ENCODE results near the gene PRUNE1. TPM values are rescaled to one million over a fixed set of nuclear protein-coding genes. Genes with fewer than 3 reads are reported as not detected.

Gene PRUNE1
- total and polyA plus RNA-seq, 2 of the 4 experiments (the other 2 are of a cell fraction), result 7.9 to 9.4 TPM

GRCh38 chr1:151069103-151069486 is 60.8 kb downstream of the PRUNE1 start:
- Histone ChIP-seq H2AK5ac (ENCODE audit: low read depth, low read length) (no peak overlapping the region), H2BK120ac (ENCODE audit: low read depth, low read length) (no peak overlapping the region), H3K27me3 (ENCODE audit: control insufficient read depth, insufficient read depth, low read length) (no peaks in the 10 kb centered on the region), H4K5ac (ENCODE audit: low read depth, low read length) (no peak overlapping the region), H3K4me2 (ENCODE audit: low read depth, low read length) (no peak overlapping the region), H3K9me3 (ENCODE audit: control insufficient read depth, insufficient read depth, low read length) (no peaks in the 10 kb centered on the region), H3K36me3 (ENCODE audit: control insufficient read depth, insufficient read depth, low read length) (peaks cover 7% of the 10 kb centered on the region; the same call in 1 of the 2 replicates), H3K23ac (ENCODE audit: low read depth, low read length) (no peak overlapping the region), H3K27ac (ENCODE audit: insufficient read depth, low read length) (no peak overlapping the region), H3K14ac (replicated peaks; ENCODE audit: low read depth, low read length) (no peak overlapping the region), H3K9me1 (ENCODE audit: insufficient read depth, low read length) (no peaks in the 10 kb centered on the region; the same call in 1 of the 2 replicates), H2AFZ (replicated peaks; ENCODE audit: low read length, poor library complexity) (no peak overlapping the region), H2BK20ac (ENCODE audit: low read depth, low read length) (no peak overlapping the region), H3K9ac (ENCODE audit: low read depth, low read length) (no peak overlapping the region), H4K20me1 (ENCODE audit: insufficient read depth, low read length) (no peaks in the 10 kb centered on the region), H3K4me1 (ENCODE audit: control insufficient read depth, insufficient read depth, low read length) (no peaks in the 10 kb centered on the region), H4K8ac (ENCODE audit: low read depth in 2 of 2, low read length in 2 of 2) (no peak overlapping the region), H3K4me3 (ENCODE audit: insufficient read depth, low read depth, low read length) (no peak overlapping the region), H2BK5ac (ENCODE audit: low read depth, low read length, poor library complexity, severe bottlenecking) (no peak overlapping the region), H3K4ac (ENCODE audit: low read depth, low read length) (no peak overlapping the region), H4K91ac (ENCODE audit: insufficient read depth, low read depth, low read length) (no peak overlapping the region), H2BK15ac (ENCODE audit: low read depth, low read length) (no peak overlapping the region), H3K56ac (ENCODE audit: extremely low read depth, insufficient read depth, low read length) (no peak overlapping the region), H3K18ac (ENCODE audit: low read depth, low read length) (no peak overlapping the region), H3K79me1 (ENCODE audit: low read depth in 1 of 2, low read length in 2 of 2) (peaks cover 18 to 54% of the 10 kb centered on the region in 2 experiments), H2AK9ac (replicated peaks; ENCODE audit: low read depth, low read length, poor library complexity) (no peak overlapping the region)
- TF ChIP-seq, protein P1, sequence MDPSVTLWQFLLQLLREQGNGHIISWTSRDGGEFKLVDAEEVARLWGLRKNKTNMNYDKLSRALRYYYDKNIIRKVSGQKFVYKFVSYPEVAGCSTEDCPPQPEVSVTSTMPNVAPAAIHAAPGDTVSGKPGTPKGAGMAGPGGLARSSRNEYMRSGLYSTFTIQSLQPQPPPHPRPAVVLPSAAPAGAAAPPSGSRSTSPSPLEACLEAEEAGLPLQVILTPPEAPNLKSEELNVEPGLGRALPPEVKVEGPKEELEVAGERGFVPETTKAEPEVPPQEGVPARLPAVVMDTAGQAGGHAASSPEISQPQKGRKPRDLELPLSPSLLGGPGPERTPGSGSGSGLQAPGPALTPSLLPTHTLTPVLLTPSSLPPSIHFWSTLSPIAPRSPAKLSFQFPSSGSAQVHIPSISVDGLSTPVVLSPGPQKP (IDR thresholded peaks at IDR 0.05; ENCODE audit: borderline replicate concordance, low read depth, low read length), result no peak
- TF ChIP-seq NFE2L2 (IDR thresholded peaks at IDR 0.05; ENCODE audit: low read depth, low read length) (no peak), BHLHE40 (IDR thresholded peaks at IDR 0.05; ENCODE audit: low read depth, low read length) (no peak), CEBPB (IDR thresholded peaks at IDR 0.05; ENCODE audit: low read depth, low read length) (no peak), MAFK (IDR thresholded peaks at IDR 0.05; ENCODE audit: low read depth, low read length) (no peak), USF2 (IDR thresholded peaks at IDR 0.05; ENCODE audit: low read depth, low read length) (no peak), CHD1 (IDR thresholded peaks at IDR 0.05; ENCODE audit: low read depth, low read length) (no peak), POLR2A (IDR thresholded peaks at IDR 0.05; ENCODE audit: low read depth, low read length) (no peak), RCOR1 (IDR thresholded peaks at IDR 0.05; ENCODE audit: insufficient replicate concordance, low read length) (no peak), SMC3 (IDR thresholded peaks at IDR 0.05; ENCODE audit: low read depth, low read length) (no peak), RFX5 (IDR thresholded peaks at IDR 0.05; ENCODE audit: low read depth, low read length) (no peak)
- TF ChIP-seq, protein P2, sequence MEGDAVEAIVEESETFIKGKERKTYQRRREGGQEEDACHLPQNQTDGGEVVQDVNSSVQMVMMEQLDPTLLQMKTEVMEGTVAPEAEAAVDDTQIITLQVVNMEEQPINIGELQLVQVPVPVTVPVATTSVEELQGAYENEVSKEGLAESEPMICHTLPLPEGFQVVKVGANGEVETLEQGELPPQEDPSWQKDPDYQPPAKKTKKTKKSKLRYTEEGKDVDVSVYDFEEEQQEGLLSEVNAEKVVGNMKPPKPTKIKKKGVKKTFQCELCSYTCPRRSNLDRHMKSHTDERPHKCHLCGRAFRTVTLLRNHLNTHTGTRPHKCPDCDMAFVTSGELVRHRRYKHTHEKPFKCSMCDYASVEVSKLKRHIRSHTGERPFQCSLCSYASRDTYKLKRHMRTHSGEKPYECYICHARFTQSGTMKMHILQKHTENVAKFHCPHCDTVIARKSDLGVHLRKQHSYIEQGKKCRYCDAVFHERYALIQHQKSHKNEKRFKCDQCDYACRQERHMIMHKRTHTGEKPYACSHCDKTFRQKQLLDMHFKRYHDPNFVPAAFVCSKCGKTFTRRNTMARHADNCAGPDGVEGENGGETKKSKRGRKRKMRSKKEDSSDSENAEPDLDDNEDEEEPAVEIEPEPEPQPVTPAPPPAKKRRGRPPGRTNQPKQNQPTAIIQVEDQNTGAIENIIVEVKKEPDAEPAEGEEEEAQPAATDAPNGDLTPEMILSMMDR (conservative IDR thresholded peaks at IDR 0.05; ENCODE audit: low read depth, low read length), result no peak
- POLR2A ChIA-PET (ENCODE audit: unreplicated experiment), result no interaction called here
- in situ Hi-C loops (cut with MboI; ENCODE audit: low sequenced_read_pairs), result no loop called here
- no TSS peak for BruUV-seq (replicated peaks)
- ATAC-seq (ENCODE audit: low read depth) (no peak), DNase-seq (no peak)
- dilution Hi-C loops (cut with HindIII; ENCODE audit: low sequenced_read_pairs, unreplicated experiment), result no loop called here
- no CpG with 5 or more reads among the region's 5 CpGs for WGBS, 2 experiments (ENCODE audit: extremely low coverage in 2 of 2, insufficient read length in 1 of 2)
- intact Hi-C loops (cut with micrococcal nuclease), result no loop called here
- CTCF ChIA-PET, result no interaction called here

Measured in IMR-90 (cell line).